ENCODE data around the gene KLHL26.

GRCh38 chr19:18660051-18660910 lies 23.5 kb downstream of the KLHL26 start:
- TF ChIP-seq CTCF (IDR thresholded peaks at IDR 0.05) (no peak), ZFX (IDR thresholded peaks at IDR 0.05; ENCODE audit: borderline replicate concordance) (no peak)
